HepG2 (cell line): ENCODE results near the gene PRR12. TPM values are rescaled to one million over a fixed set of nuclear protein-coding genes. Genes with fewer than 3 reads are reported as not detected.

Source experiments
- CBFB ChIP-seq: sonication (generic); formaldehyde crosslinking; IDR thresholded peaks from 2 replicates; pipeline ENCODE4 v1.4.0; 2020; ENCODE audit warnings: missing genetic modification reagents
- GABPA ChIP-seq, 2 experiments: IDR thresholded peaks; 2 replicates each; pipeline ENCODE4 v1.6.1; 2011 to 2016; ENCODE audit warnings: low read depth in 2 of 2, low read length in 1 of 2, missing biosample characterization in 1 of 2, missing genetic modification characterization in 1 of 2
- KLF12 ChIP-seq: sonication (generic); formaldehyde crosslinking; IDR thresholded peaks from 2 replicates; pipeline ENCODE4 v1.4.0; 2020; ENCODE audit warnings: missing genetic modification reagents, borderline replicate concordance
- KMT2B ChIP-seq: IDR thresholded peaks from 2 replicates; pipeline ENCODE4 v1.6.1; 2016; ENCODE audit warnings: missing genetic modification reagents, missing compliant biosample characterization
- LCORL ChIP-seq, 2 experiments: fragments of 450-650 bp in 1 of 2; sonication (generic) in 1 of 2; formaldehyde crosslinking in 1 of 2; IDR thresholded peaks; 2 replicates each; pipeline versions ENCODE4 v1.5.0 to v1.6.1; 2017 to 2020; ENCODE audit warnings: antibody characterized with exemption in 1 of 2, missing genetic modification reagents in 1 of 2
- PHF8 ChIP-seq: sonication (generic); formaldehyde crosslinking; IDR thresholded peaks from 2 replicates; pipeline ENCODE4 v1.5.0; 2020; ENCODE audit warnings: missing genetic modification reagents
- RARG ChIP-seq: sonication (generic); formaldehyde crosslinking; IDR thresholded peaks from 2 replicates; pipeline ENCODE4 v1.4.0; 2020; ENCODE audit warnings: low read depth, mild to moderate bottlenecking, missing genetic modification reagents
- SIN3A ChIP-seq: IDR thresholded peaks from 2 replicates; pipeline ENCODE4 v1.6.1; 2011; ENCODE audit warnings: low read depth, mild to moderate bottlenecking, control low read depth, low read length, borderline replicate concordance
- SMAD3 ChIP-seq: sonication (generic); formaldehyde crosslinking; IDR thresholded peaks from 2 replicates; pipeline ENCODE4 v1.4.0; 2020; ENCODE audit warnings: missing genetic modification reagents
- XBP1 ChIP-seq: sonication (generic); formaldehyde crosslinking; IDR thresholded peaks from 2 replicates; pipeline ENCODE4 v1.5.0; 2020; ENCODE audit warnings: missing genetic modification reagents
- ZBTB10 ChIP-seq: sonication (generic); formaldehyde crosslinking; IDR thresholded peaks from 2 replicates; pipeline ENCODE4 v1.4.0; 2020; ENCODE audit warnings: missing genetic modification reagents, borderline replicate concordance
- ZFP36 ChIP-seq: fragments of 150-350 bp; IDR thresholded peaks from 2 replicates; pipeline ENCODE4 v1.6.1; 2018; ENCODE audit warnings: borderline replicate concordance, low read length, low read depth; ENCODE audit not compliant: partially characterized antibody
- ZNF317 ChIP-seq: sonication (generic); formaldehyde crosslinking; IDR thresholded peaks from 2 replicates; pipeline ENCODE4 v1.5.0; 2020; ENCODE audit warnings: mild to moderate bottlenecking, missing genetic modification reagents
- ZNF510 ChIP-seq: sonication (generic); formaldehyde crosslinking; IDR thresholded peaks from 2 replicates; pipeline ENCODE4 v1.4.0; 2020; ENCODE audit warnings: low read depth, mild to moderate bottlenecking, missing genetic modification reagents
- ZNF766 ChIP-seq: sonication (generic); formaldehyde crosslinking; IDR thresholded peaks from 2 replicates; pipeline ENCODE4 v1.5.0; 2020; ENCODE audit warnings: missing genetic modification reagents, borderline replicate concordance
- polyA plus RNA-seq, 8 experiments: library from polyadenylated mRNA; depleted of rRNA in 3 of 8; stranded (reverse) in 7 of 8; unstranded in 1 of 8; fragments of >200 nt; fragmentation: Illumina TruSeq in 4 of 8; extraction: Trizol in 4 of 8; gene quantifications; 2 replicates each; pipeline versions ENCODE4 v1.2.1 to v1.2.3, GENCODE V29; 2011 to 2016; ENCODE audit warnings: low read depth in 4 of 8, missing spikeins in 1 of 8, mixed read lengths in 1 of 8; ENCODE audit not compliant: insufficient read depth in 1 of 8
- total RNA-seq, 5 experiments: library from RNA; depleted of rRNA; stranded (reverse); fragments of >200 nt; fragmentation: Illumina TruSeq; extraction: Trizol; gene quantifications; 2 replicates each; pipeline ENCODE4 v1.2.3, GENCODE V29; 2016; ENCODE audit warnings: low read depth in 1 of 5
- TF ChIP-seq, protein P1 (sequence below): sonication (generic); formaldehyde crosslinking; IDR thresholded peaks from 2 replicates; pipeline ENCODE4 v1.8.0; 2022; ENCODE audit warnings: missing genetic modification reagents, mild to moderate bottlenecking, moderate library complexity, borderline replicate concordance
- TF ChIP-seq, protein P2 (sequence below): sonication (generic); formaldehyde crosslinking; IDR thresholded peaks from 2 replicates; pipeline ENCODE4; 2020; ENCODE audit warnings: missing genetic modification reagents, mild to moderate bottlenecking, borderline replicate concordance
- TF ChIP-seq, protein P3 (sequence below): sonication (generic); formaldehyde crosslinking; IDR thresholded peaks from 2 replicates; pipeline ENCODE4 v1.5.1; 2020; ENCODE audit warnings: missing genetic modification reagents, mild to moderate bottlenecking, borderline replicate concordance

Gene PRR12
- total and polyA plus RNA-seq, 2 of the 13 experiments (the other 11 are each of a cell fraction or from before 2014, with no cell fraction given): 0.62 to 1.5 TPM

DNA sequence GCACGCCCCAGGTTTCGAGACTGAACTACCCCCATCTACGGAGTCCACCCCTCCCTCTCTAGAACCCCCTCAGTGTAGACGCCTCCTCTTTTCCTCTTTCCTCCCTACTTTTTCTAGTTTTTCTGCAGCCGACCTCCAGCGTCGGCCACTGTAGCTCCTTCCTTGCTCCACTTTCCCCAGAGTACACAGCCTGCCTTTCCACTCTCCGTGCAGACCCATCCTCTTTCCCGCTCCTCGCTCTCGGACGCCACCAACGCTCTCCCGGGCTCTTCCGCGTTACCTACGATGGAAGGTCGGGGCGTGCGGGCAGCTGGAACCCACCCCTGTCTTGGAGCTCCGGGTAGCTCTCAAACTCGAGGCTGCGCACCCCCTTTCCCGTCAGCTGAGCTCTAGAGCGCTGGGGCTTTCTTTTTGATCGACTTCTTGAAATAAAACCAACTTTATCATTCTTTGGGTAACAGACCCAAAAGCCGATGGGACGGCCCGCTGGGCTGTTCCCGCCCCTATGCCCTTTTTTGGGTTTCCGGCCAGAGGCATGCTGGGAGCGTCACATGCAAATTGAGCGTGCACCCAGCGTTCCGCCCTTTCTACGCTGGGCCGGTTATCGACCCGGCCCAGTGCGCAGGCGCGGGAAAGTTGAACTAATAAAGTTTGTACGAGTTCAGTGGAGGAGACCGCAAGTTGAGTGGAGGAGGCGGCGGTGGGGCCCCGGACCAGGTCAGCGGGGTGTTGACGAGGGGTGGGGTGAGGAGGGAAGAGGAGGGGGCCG lies 74.6 kb downstream of the PRR12 start, which contains the start of the genes BCL2L12 and IRF3 (continued):
- peak; percentile 77; the same call in 1 of the 2 replicates for TF ChIP-seq ZNF510 (CRISPR knock-in tag)
- TF ChIP-seq PHF8 (CRISPR knock-in tag): peak; percentile 64; the same call in 1 of the 2 replicates
- 0 out of 2 replicates have a peak, but pooled peaks have one; percentile 52 for TF ChIP-seq KLF12 (CRISPR knock-in tag)
- peak; percentile 6 for TF ChIP-seq ZFP36
- peak; percentile 70 for TF ChIP-seq SIN3A
- 0 out of 2 replicates have a peak, but pooled peaks have one; percentile 31 for TF ChIP-seq ZBTB10 (CRISPR knock-in tag)
- TF ChIP-seq XBP1 (CRISPR knock-in tag): no peak
- TF ChIP-seq, protein P1, sequence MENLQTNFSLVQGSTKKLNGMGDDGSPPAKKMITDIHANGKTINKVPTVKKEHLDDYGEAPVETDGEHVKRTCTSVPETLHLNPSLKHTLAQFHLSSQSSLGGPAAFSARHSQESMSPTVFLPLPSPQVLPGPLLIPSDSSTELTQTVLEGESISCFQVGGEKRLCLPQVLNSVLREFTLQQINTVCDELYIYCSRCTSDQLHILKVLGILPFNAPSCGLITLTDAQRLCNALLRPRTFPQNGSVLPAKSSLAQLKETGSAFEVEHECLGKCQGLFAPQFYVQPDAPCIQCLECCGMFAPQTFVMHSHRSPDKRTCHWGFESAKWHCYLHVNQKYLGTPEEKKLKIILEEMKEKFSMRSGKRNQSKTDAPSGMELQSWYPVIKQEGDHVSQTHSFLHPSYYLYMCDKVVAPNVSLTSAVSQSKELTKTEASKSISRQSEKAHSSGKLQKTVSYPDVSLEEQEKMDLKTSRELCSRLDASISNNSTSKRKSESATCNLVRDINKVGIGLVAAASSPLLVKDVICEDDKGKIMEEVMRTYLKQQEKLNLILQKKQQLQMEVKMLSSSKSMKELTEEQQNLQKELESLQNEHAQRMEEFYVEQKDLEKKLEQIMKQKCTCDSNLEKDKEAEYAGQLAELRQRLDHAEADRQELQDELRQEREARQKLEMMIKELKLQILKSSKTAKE (CRISPR knock-in tag): no peak
- 0 out of 2 replicates have a peak, but pooled peaks have one; percentile 33 for TF ChIP-seq ZNF317 (CRISPR knock-in tag)
- TF ChIP-seq RARG (CRISPR knock-in tag): no peak
- TF ChIP-seq SMAD3 (CRISPR knock-in tag): peak; percentile 29; the same call in 1 of the 2 replicates
- TF ChIP-seq, protein P2, sequence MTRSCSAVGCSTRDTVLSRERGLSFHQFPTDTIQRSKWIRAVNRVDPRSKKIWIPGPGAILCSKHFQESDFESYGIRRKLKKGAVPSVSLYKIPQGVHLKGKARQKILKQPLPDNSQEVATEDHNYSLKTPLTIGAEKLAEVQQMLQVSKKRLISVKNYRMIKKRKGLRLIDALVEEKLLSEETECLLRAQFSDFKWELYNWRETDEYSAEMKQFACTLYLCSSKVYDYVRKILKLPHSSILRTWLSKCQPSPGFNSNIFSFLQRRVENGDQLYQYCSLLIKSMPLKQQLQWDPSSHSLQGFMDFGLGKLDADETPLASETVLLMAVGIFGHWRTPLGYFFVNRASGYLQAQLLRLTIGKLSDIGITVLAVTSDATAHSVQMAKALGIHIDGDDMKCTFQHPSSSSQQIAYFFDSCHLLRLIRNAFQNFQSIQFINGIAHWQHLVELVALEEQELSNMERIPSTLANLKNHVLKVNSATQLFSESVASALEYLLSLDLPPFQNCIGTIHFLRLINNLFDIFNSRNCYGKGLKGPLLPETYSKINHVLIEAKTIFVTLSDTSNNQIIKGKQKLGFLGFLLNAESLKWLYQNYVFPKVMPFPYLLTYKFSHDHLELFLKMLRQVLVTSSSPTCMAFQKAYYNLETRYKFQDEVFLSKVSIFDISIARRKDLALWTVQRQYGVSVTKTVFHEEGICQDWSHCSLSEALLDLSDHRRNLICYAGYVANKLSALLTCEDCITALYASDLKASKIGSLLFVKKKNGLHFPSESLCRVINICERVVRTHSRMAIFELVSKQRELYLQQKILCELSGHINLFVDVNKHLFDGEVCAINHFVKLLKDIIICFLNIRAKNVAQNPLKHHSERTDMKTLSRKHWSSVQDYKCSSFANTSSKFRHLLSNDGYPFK (CRISPR knock-in tag): peak; percentile 96
- TF ChIP-seq GABPA (IDR thresholded peaks at IDR 0.05; ENCODE audit: low read depth, low read length): no peak
- peak; percentile 69 for TF ChIP-seq GABPA (CRISPR knock-in tag; IDR thresholded peaks at IDR 0.05; ENCODE audit: low read depth)
- TF ChIP-seq, protein P3, sequence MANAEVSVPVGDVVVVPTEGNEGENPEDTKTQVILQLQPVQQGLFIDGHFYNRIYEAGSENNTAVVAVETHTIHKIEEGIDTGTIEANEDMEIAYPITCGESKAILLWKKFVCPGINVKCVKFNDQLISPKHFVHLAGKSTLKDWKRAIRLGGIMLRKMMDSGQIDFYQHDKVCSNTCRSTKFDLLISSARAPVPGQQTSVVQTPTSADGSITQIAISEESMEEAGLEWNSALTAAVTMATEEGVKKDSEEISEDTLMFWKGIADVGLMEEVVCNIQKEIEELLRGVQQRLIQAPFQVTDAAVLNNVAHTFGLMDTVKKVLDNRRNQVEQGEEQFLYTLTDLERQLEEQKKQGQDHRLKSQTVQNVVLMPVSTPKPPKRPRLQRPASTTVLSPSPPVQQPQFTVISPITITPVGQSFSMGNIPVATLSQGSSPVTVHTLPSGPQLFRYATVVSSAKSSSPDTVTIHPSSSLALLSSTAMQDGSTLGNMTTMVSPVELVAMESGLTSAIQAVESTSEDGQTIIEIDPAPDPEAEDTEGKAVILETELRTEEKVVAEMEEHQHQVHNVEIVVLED: peak; percentile 99
- peak; percentile 45; the same call in 1 of the 2 replicates for TF ChIP-seq KMT2B (CRISPR knock-in tag)
- no peak for TF ChIP-seq LCORL (IDR thresholded peaks at IDR 0.05)
- TF ChIP-seq LCORL (CRISPR knock-in tag; IDR thresholded peaks at IDR 0.05): 0 out of 2 replicates have a peak, but pooled peaks have one; percentile 67
- 0 out of 2 replicates have a peak, but pooled peaks have one; percentile 27 for TF ChIP-seq ZNF766 (CRISPR knock-in tag)
- TF ChIP-seq CBFB (CRISPR knock-in tag): no peak
